KMS-11 (cell line): ENCODE data around the gene SLC39A12.

Experiments
- H2AFZ ChIP-seq: fragments of 200-600 bp; sonication (generic); 2 replicates; pipeline ENCODE4 v1.6.1; 2016; ENCODE audit warnings: antibody characterized with exemption, mixed run types, low read depth
- H3K27ac ChIP-seq: fragments of 200-600 bp; sonication (generic); 2 replicates; pipeline ENCODE4 v1.6.1; 2016; ENCODE audit warnings: mild to moderate bottlenecking, mixed run types
- H3K27me3 ChIP-seq: fragments of 200-600 bp; sonication (generic); 2 replicates; pipeline ENCODE4 v1.6.1; 2017; ENCODE audit warnings: mild to moderate bottlenecking, low read depth, mixed run types, moderate library complexity; ENCODE audit not compliant: insufficient read depth
- H3K36me3 ChIP-seq: fragments of 200-600 bp; sonication (generic); 2 replicates; pipeline ENCODE4 v1.6.1; 2017; ENCODE audit warnings: mild to moderate bottlenecking, mixed run types; ENCODE audit not compliant: insufficient read depth
- H3K4me1 ChIP-seq: fragments of 200-600 bp; sonication (generic); 2 replicates; pipeline ENCODE4 v1.6.1; 2016; ENCODE audit warnings: mild to moderate bottlenecking, low read depth, mixed run types; ENCODE audit not compliant: poor library complexity, severe bottlenecking
- H3K4me2 ChIP-seq: fragments of 200-600 bp; sonication (generic); 2 replicates; pipeline ENCODE4 v1.7.0; 2016; ENCODE audit warnings: mild to moderate bottlenecking, mixed run types
- H3K4me3 ChIP-seq: fragments of 200-600 bp; sonication (generic); IDR thresholded peaks from 2 replicates; pipeline ENCODE4 v1.6.1; 2017; ENCODE audit warnings: low read depth, low read length, mixed read lengths; ENCODE audit not compliant: insufficient read depth
- H3K79me2 ChIP-seq: fragments of 200-600 bp; sonication (generic); 2 replicates; pipeline ENCODE4 v1.6.1; 2016; ENCODE audit warnings: low read depth, mixed run types; ENCODE audit not compliant: insufficient read depth
- H3K9ac ChIP-seq: fragments of 200-600 bp; sonication (generic); 2 replicates; pipeline ENCODE4 v1.6.1; 2016; ENCODE audit warnings: mild to moderate bottlenecking, mixed run types
- H4K20me1 ChIP-seq: fragments of 200-600 bp; sonication (generic); 2 replicates; pipeline ENCODE4 v1.6.1; 2016; ENCODE audit warnings: mild to moderate bottlenecking, mixed run types; ENCODE audit not compliant: insufficient read depth
- TF ChIP-seq, protein P1 (sequence below): fragments of 200-600 bp; sonication (generic); conservative IDR thresholded peaks from 2 replicates; pipeline ENCODE4 v1.6.1; 2017; ENCODE audit warnings: low read depth, mild to moderate bottlenecking, antibody characterized with exemption, low read length, moderate library complexity, mixed read lengths

SLC39A12 gene

DNA sequence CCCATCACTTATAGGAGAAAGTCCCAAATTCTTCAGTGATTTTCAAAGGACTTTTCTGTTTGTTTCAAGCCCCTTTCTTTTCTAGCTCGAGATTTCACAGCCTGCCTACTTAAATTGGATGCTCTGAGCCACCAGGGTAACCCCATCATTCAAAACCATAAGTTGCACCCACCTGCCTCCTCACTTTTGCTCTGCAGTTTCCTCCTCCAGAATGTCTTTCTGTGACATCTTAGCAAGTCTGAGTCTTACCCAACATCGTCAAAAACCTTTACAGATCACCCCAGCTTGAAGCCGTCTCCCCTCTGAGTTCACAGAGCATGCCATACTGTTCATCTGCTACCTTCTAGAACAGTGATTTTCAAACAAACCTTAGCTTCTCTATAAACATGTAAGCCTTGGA is 124.2 kb downstream of the SLC39A12 start:
- H3K79me2 ChIP-seq: no peaks in the 10 kb centered on the region
- no peaks in the 10 kb centered on the region for H3K4me1 ChIP-seq
- H3K9ac ChIP-seq: no peak overlapping the region
- TF ChIP-seq, protein P1, sequence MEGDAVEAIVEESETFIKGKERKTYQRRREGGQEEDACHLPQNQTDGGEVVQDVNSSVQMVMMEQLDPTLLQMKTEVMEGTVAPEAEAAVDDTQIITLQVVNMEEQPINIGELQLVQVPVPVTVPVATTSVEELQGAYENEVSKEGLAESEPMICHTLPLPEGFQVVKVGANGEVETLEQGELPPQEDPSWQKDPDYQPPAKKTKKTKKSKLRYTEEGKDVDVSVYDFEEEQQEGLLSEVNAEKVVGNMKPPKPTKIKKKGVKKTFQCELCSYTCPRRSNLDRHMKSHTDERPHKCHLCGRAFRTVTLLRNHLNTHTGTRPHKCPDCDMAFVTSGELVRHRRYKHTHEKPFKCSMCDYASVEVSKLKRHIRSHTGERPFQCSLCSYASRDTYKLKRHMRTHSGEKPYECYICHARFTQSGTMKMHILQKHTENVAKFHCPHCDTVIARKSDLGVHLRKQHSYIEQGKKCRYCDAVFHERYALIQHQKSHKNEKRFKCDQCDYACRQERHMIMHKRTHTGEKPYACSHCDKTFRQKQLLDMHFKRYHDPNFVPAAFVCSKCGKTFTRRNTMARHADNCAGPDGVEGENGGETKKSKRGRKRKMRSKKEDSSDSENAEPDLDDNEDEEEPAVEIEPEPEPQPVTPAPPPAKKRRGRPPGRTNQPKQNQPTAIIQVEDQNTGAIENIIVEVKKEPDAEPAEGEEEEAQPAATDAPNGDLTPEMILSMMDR: no peak
- H3K27ac ChIP-seq: no peak overlapping the region
- no peaks in the 10 kb centered on the region for H3K36me3 ChIP-seq
- no peaks in the 10 kb centered on the region for H3K27me3 ChIP-seq
- H3K4me3 ChIP-seq: no peak overlapping the region
- H3K4me2 ChIP-seq: no peak overlapping the region
- H2AFZ ChIP-seq: no peak overlapping the region
- no peaks in the 10 kb centered on the region for H4K20me1 ChIP-seq

DNA sequence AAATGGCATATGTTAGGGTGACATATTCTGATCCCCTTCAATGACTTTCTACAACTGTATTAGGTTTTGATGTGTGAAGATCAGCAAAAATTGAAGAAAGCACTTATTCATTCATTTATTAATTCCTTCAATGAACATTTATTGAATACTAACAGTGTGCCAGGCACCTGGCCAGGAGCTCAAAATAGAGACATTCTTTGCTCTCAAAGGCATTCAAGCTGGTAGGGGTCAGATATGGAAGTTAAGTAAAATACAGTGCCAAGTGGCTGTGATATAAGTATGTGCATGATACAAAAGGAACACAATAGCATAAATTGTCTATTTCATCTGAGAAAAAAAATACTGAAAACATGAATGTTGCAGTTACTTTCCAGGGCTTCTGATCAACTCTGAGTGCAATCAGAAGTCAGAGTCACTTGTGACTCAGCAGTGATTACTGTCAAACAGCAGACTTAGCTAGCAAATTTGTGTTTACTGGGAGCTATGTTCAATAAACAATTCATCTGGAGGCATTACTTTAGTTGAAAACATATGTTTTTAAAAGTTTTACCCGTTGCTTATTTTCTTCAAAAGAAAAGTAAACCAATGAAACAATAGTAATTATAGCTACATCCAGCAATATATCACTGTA is 128.1 kb downstream of the SLC39A12 start:
- Histone ChIP-seq H3K4me3 (no peak overlapping the region), H3K27ac (no peak overlapping the region), H4K20me1 (no peaks in the 10 kb centered on the region), H2AFZ (no peak overlapping the region), H3K79me2 (no peaks in the 10 kb centered on the region), H3K9ac (no peak overlapping the region), H3K27me3 (no peaks in the 10 kb centered on the region), H3K36me3 (no peaks in the 10 kb centered on the region), H3K4me1 (no peaks in the 10 kb centered on the region), H3K4me2 (no peak overlapping the region)
- TF ChIP-seq, protein P1: no peak

GRCh38 chr10:18082381-18082780 is 130.7 kb downstream of the SLC39A12 start:
- Histone ChIP-seq H3K36me3 (no peaks in the 10 kb centered on the region), H2AFZ (no peak overlapping the region), H3K27me3 (no peaks in the 10 kb centered on the region), H3K79me2 (no peaks in the 10 kb centered on the region), H4K20me1 (no peaks in the 10 kb centered on the region), H3K4me3 (no peak overlapping the region), H3K4me2 (no peak overlapping the region), H3K4me1 (no peaks in the 10 kb centered on the region), H3K27ac (no peak overlapping the region), H3K9ac (no peak overlapping the region)
- TF ChIP-seq, protein P1: no peak

- Histone ChIP-seq H2AFZ (no peak overlapping the region), H3K27ac (no peak overlapping the region), H3K4me1 (no peaks in the 10 kb centered on the region), H4K20me1 (no peaks in the 10 kb centered on the region), H3K9ac (no peak overlapping the region), H3K79me2 (no peaks in the 10 kb centered on the region), H3K36me3 (no peaks in the 10 kb centered on the region), H3K4me2 (no peak overlapping the region), H3K4me3 (no peak overlapping the region), H3K27me3 (no peaks in the 10 kb centered on the region)
- TF ChIP-seq, protein P1: no peak
These were observed 134.1 kb downstream of the SLC39A12 start for GRCh38 chr10:18085855-18086254.
